BLaER1 (cell line): Measurements from ENCODE around the gene TWSG1.

Source experiments
- H3K27ac ChIP-seq: shearing (Covaris generic); formaldehyde crosslinking; 2 replicates; pipeline ENCODE4 v1.8.1; 2022
- H3K27me3 ChIP-seq: shearing (Covaris generic); formaldehyde crosslinking; 2 replicates; pipeline ENCODE4 v1.8.1; 2022
- H3K36me3 ChIP-seq: shearing (Covaris generic); formaldehyde crosslinking; 2 replicates; pipeline ENCODE4 v1.8.1; 2022
- H3K4me1 ChIP-seq: shearing (Covaris generic); formaldehyde crosslinking; 2 replicates; pipeline ENCODE4 v1.8.1; 2022
- H3K4me2 ChIP-seq: shearing (Covaris generic); formaldehyde crosslinking; 2 replicates; pipeline ENCODE4 v1.8.1; 2022
- H3K4me3 ChIP-seq: shearing (Covaris generic); formaldehyde crosslinking; 2 replicates; pipeline ENCODE4 v1.8.1; 2022
- H3K9ac ChIP-seq: shearing (Covaris generic); formaldehyde crosslinking; 2 replicates; pipeline ENCODE4 v1.8.1; 2022
- H3K9me3 ChIP-seq: shearing (Covaris generic); formaldehyde crosslinking; 2 replicates; pipeline ENCODE4 v1.8.1; 2022
- H4K20me1 ChIP-seq: shearing (Covaris generic); formaldehyde crosslinking; 2 replicates; pipeline ENCODE4 v1.8.1; 2022
- Cebpa-rat ChIP-seq: shearing (Covaris generic); IDR thresholded peaks from 2 replicates; pipeline ENCODE4 v1.8.1; 2022

The TWSG1 gene

GRCh38 chr18:9404565-9405060, 70.0 kb downstream of the TWSG1 start:
- no peaks in the 10 kb centered on the region for H4K20me1 ChIP-seq
- H3K4me3 ChIP-seq: no peak overlapping the region
- H3K9me3 ChIP-seq: peaks cover 23% of the 10 kb centered on the region
- H3K36me3 ChIP-seq: peaks cover 12% of the 10 kb centered on the region
- no peak for TF ChIP-seq Cebpa-rat
- no peaks in the 10 kb centered on the region for H3K27me3 ChIP-seq
- no peak overlapping the region for H3K4me2 ChIP-seq
- H3K9ac ChIP-seq: no peak overlapping the region
- H3K4me1 ChIP-seq: no peaks in the 10 kb centered on the region
- H3K27ac ChIP-seq: no peak overlapping the region

GRCh38 chr18:9405130-9405529, 70.6 kb downstream of the TWSG1 start:
- H3K9ac ChIP-seq: no peak overlapping the region
- peaks cover 12% of the 10 kb centered on the region for H3K36me3 ChIP-seq
- H4K20me1 ChIP-seq: no peaks in the 10 kb centered on the region
- H3K27me3 ChIP-seq: no peaks in the 10 kb centered on the region
- H3K4me2 ChIP-seq: no peak overlapping the region
- no peak for TF ChIP-seq Cebpa-rat
- H3K4me3 ChIP-seq: no peak overlapping the region
- H3K9me3 ChIP-seq: peaks cover 23% of the 10 kb centered on the region
- H3K4me1 ChIP-seq: no peaks in the 10 kb centered on the region
- H3K27ac ChIP-seq: no peak overlapping the region

GRCh38 chr18:9405977-9406376, 71.4 kb downstream of the TWSG1 start:
- Histone ChIP-seq H3K4me3 (no peak overlapping the region), H3K9ac (no peak overlapping the region), H3K4me1 (no peaks in the 10 kb centered on the region), H3K27ac (no peak overlapping the region), H3K4me2 (no peak overlapping the region), H4K20me1 (no peaks in the 10 kb centered on the region), H3K9me3 (peaks cover 30% of the 10 kb centered on the region), H3K36me3 (peaks cover 12% of the 10 kb centered on the region), H3K27me3 (no peaks in the 10 kb centered on the region)
- no peak for TF ChIP-seq Cebpa-rat

- Histone ChIP-seq H4K20me1 (no peaks in the 10 kb centered on the region), H3K9ac (no peak overlapping the region), H3K36me3 (no peaks in the 10 kb centered on the region), H3K9me3 (peaks cover 11% of the 10 kb centered on the region), H3K27me3 (no peaks in the 10 kb centered on the region), H3K4me1 (no peaks in the 10 kb centered on the region), H3K27ac (no peak overlapping the region), H3K4me2 (no peak overlapping the region), H3K4me3 (no peak overlapping the region)
- no peak for TF ChIP-seq Cebpa-rat
These were observed 75.9 kb downstream of the TWSG1 start for GRCh38 chr18:9410515-9410914.

GRCh38 chr18:9413576-9413975, 79.0 kb downstream of the TWSG1 start:
- no peaks in the 10 kb centered on the region for H3K27me3 ChIP-seq
- H3K9me3 ChIP-seq: peaks cover 11% of the 10 kb centered on the region
- no peak overlapping the region for H3K4me2 ChIP-seq
- TF ChIP-seq Cebpa-rat: no peak
- H3K4me3 ChIP-seq: no peak overlapping the region
- H3K27ac ChIP-seq: no peak overlapping the region
- no peaks in the 10 kb centered on the region for H3K36me3 ChIP-seq
- peaks cover 16% of the 10 kb centered on the region for H3K4me1 ChIP-seq
- H3K9ac ChIP-seq: no peak overlapping the region
- no peaks in the 10 kb centered on the region for H4K20me1 ChIP-seq

- Histone ChIP-seq H4K20me1 (no peaks in the 10 kb centered on the region), H3K4me3 (no peak overlapping the region), H3K27ac (no peak overlapping the region), H3K9ac (no peak overlapping the region), H3K4me2 (peak overlapping the region; percentile 47; the same call in 1 of the 2 replicates), H3K9me3 (no peaks in the 10 kb centered on the region), H3K36me3 (no peaks in the 10 kb centered on the region), H3K4me1 (peaks cover 16% of the 10 kb centered on the region), H3K27me3 (no peaks in the 10 kb centered on the region)
- TF ChIP-seq Cebpa-rat: no peak
These were observed 82.0 kb downstream of the TWSG1 start for GRCh38 chr18:9416563-9417072.

- no peaks in the 10 kb centered on the region for H3K36me3 ChIP-seq
- H3K9ac ChIP-seq: no peak overlapping the region
- H3K27ac ChIP-seq: 0 out of 2 replicates have a peak overlapping the region, but pooled peaks have one; percentile 13
- peaks cover 16% of the 10 kb centered on the region for H3K4me1 ChIP-seq
- TF ChIP-seq Cebpa-rat: no peak
- no peaks in the 10 kb centered on the region for H3K9me3 ChIP-seq
- H4K20me1 ChIP-seq: no peaks in the 10 kb centered on the region
- no peak overlapping the region for H3K4me3 ChIP-seq
- peak overlapping the region; percentile 47 for H3K4me2 ChIP-seq
- H3K27me3 ChIP-seq: no peaks in the 10 kb centered on the region
These were observed 82.7 kb downstream of the TWSG1 start for GRCh38 chr18:9417073-9417851.

- Histone ChIP-seq H3K36me3 (no peaks in the 10 kb centered on the region), H3K27me3 (no peaks in the 10 kb centered on the region), H3K4me2 (no peak overlapping the region; the same call in 1 of the 2 replicates), H3K4me1 (peaks cover 16% of the 10 kb centered on the region), H3K9me3 (no peaks in the 10 kb centered on the region; the same call in 1 of the 2 replicates), H3K9ac (no peak overlapping the region), H4K20me1 (no peaks in the 10 kb centered on the region), H3K4me3 (no peak overlapping the region), H3K27ac (no peak overlapping the region)
- no peak for TF ChIP-seq Cebpa-rat
These were observed 83.6 kb downstream of the TWSG1 start for GRCh38 chr18:9418047-9418690.

- H3K4me2 ChIP-seq: no peak overlapping the region
- no peak overlapping the region for H3K27ac ChIP-seq
- no peaks in the 10 kb centered on the region for H4K20me1 ChIP-seq
- H3K9ac ChIP-seq: no peak overlapping the region
- H3K4me1 ChIP-seq: peaks cover 16% of the 10 kb centered on the region
- no peak for TF ChIP-seq Cebpa-rat
- H3K4me3 ChIP-seq: no peak overlapping the region
- peaks cover 19% of the 10 kb centered on the region for H3K9me3 ChIP-seq
- H3K36me3 ChIP-seq: no peaks in the 10 kb centered on the region
- no peaks in the 10 kb centered on the region for H3K27me3 ChIP-seq
These were observed 85.5 kb downstream of the TWSG1 start for GRCh38 chr18:9419956-9420631.
